Thyroid gland (tissue), 4 donors: ENCODE results near the gene PFDN6.

ENCODE experiments used
- CTCF ChIP-seq, 6 experiments: fragments of 200-600 bp in 3 of 6; fragments of 450-650 bp in 3 of 6; sonication (generic) in 3 of 6; IDR thresholded peaks; one replicate each; pipeline ENCODE4 v1.5.1; 2016 to 2019; ENCODE audit warnings: antibody characterized with exemption in 6 of 6, mild to moderate bottlenecking in 2 of 6, inconsistent platforms in 1 of 6, moderate library complexity in 1 of 6
- POLR2A ChIP-seq, 2 donors: fragments of 450-650 bp; IDR thresholded peaks; one replicate each; pipeline ENCODE4 v1.6.1; 2017; ENCODE audit warnings: antibody characterized with exemption in 2 of 2, mild to moderate bottlenecking in 2 of 2, moderate library complexity in 1 of 2

- TF ChIP-seq CTCF (IDR thresholded peaks at IDR 0.05) = no peak
- TF ChIP-seq POLR2A (IDR thresholded peaks at IDR 0.05) = no peak
Observed at GRCh38 chr6:33273924-33274902, 15.2 kb upstream of the PFDN6 start.
